C1 segment of cervical spinal cord (tissue), 14 donors: Measurements from ENCODE around the gene UFC1.

ENCODE experiments used
- DNase-seq, 14 donors: peaks; one replicate each; lab custom pipeline; 2025; lab: John Stamatoyannopoulos, UW

The UFC1 gene

GRCh38 chr1:161133220-161133740 lies 20.5 kb upstream of the UFC1 start:
- DNase-seq = peak in 2 of 14 donors; percentile 25 to 41

DNA sequence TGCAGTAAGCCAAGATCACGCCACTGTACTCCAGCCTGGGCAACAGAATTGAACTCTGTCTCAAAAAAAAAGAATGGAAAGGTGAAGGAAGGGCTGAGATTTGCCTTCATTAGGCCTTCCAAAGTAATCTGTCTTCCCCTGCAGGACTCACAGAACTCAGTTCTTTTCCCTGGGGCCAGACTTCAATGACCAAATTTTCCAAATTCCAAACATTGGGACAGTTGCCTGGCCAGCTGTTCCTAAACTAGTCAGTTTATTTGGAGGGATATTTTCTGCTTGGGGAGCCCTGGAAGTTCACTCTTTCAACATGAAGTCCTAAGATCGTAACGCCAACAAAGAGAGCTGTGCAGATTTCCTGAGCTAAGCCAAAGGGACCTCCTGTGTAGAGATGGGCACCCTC lies 15.9 kb upstream of the UFC1 start:
- DNase-seq = no peak

DNA sequence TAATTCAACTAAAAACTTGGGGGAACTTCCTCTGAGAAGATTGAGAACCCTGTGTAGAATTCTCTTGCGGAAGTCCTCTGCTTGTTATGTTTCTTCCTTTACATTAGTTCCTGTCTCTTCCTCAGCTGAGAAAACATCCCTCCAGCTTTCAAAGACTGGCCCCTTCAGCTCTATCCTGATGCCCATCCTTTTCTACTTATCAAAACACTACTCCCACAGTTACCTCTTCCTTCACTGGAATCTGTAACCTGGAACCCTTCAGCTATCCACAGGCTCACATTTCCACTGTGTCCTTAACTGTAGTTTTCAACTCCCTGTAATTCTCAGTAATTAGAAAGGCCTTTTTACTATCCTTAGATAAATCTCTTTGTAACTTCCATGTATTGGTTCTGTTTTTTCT lies 15.3 kb upstream of the UFC1 start:
- DNase-seq = no peak

DNA sequence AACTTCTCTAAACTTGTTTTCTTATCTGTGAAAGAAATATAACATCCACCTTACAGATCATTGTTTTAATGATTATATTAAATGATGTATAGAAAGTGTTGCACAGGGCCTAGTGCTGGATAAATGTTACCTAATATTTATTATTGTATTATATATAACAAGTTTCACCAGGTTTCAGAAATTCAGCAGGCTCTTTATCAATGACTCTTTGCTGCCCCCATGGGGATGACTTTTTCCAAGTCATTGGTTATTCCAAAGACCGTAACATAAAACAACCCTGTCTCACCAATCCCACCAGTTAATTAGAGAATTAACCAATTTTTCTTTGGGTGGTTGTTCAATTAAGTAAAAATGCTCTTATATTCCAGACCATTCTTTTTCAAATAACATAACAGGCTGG lies 14.0 kb upstream of the UFC1 start:
- no peak for DNase-seq

DNA sequence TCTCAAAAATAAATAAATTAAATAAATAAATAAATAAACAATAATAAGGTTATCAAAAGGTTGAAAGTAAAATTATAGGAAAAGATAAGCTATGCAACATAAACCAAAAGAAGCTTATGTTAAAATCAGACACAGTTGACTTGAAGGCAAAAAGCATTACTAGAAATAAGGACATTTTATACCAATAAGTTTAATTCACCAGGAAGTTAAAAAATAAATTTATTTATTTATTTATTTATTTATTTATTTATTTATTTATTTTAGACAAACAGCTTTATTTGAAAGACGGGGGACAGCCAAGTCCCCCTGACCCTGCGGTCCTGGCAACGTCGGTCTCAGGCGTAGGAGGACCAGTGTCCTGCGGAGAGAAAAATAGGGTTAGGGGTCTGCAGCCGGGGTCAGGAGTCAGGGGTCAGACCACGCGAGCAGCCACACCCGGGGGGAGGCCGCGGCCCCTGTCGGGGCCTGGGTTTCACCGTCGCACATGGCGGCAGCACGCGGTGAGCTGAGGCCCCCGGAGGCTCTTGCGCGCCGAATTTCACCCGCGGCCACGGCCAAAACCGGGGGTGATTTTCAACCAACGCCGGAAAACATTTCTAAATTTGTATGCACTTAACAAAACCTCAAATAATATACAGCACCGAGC lies 12.9 kb upstream of the UFC1 start:
- DNase-seq = no peak

GRCh38 chr1:161145832-161146231 lies 7.9 kb upstream of the UFC1 start:
- no peak for DNase-seq

GRCh38 chr1:161153176-161153575 lies 602 bp upstream of the UFC1 start:
- no peak for DNase-seq

DNA sequence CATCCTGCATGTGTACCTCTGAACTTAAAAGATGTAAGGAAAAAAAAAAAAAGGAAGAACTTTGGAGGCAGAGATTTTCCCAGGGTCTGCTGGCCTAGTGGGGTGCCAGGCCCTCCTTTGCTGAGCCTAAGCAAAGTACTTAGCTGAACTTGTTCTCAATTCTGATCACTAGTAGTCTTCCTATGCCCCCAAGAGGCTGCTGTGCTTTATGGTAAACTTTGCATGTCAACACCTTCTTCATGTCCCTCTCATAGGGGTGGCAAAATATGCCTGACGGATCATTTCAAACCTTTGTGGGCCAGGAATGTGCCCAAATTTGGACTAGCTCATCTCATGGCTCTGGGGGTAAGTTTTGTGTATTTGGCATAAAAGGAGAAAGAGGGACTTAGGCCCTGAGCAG lies 4.1 kb downstream of the UFC1 start:
- DNase-seq = no peak

GRCh38 chr1:161158316-161159010 lies 4.7 kb downstream of the UFC1 start:
- DNase-seq = no peak

GRCh38 chr1:161159087-161159912 lies 5.5 kb downstream of the UFC1 start, which contains the start of gene USP21:
USP21 (plus strand) TSS chr1:161159500; CDS start chr1:161160641, 1,141 bp downstream.
- peak; percentile 31 to 96 (median 90) for DNase-seq

- no peak for DNase-seq
These were observed 6.1 kb downstream of the UFC1 start for GRCh38 chr1:161159913-161160243.

DNA sequence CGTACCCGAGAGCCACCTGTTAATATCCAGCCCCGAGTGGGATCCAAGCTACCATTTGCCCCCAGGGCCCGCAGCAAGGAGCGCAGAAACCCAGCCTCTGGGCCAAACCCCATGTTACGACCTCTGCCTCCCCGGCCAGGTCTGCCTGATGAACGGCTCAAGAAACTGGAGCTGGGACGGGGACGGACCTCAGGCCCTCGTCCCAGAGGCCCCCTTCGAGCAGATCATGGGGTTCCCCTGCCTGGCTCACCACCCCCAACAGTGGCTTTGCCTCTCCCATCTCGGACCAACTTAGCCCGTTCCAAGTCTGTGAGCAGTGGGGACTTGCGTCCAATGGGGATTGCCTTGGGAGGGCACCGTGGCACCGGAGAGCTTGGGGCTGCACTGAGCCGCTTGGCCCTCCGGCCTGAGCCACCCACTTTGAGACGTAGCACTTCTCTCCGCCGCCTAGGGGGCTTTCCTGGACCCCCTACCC lies 6.9 kb downstream of the UFC1 start:
- DNase-seq = no peak

GRCh38 chr1:161161652-161162051 lies 7.9 kb downstream of the UFC1 start:
- DNase-seq = no peak

GRCh38 chr1:161162052-161162451 lies 8.3 kb downstream of the UFC1 start:
- no peak for DNase-seq

GRCh38 chr1:161162806-161163205 lies 9.0 kb downstream of the UFC1 start:
- DNase-seq = no peak

GRCh38 chr1:161163793-161164192 lies 10.0 kb downstream of the UFC1 start:
- no peak for DNase-seq

DNA sequence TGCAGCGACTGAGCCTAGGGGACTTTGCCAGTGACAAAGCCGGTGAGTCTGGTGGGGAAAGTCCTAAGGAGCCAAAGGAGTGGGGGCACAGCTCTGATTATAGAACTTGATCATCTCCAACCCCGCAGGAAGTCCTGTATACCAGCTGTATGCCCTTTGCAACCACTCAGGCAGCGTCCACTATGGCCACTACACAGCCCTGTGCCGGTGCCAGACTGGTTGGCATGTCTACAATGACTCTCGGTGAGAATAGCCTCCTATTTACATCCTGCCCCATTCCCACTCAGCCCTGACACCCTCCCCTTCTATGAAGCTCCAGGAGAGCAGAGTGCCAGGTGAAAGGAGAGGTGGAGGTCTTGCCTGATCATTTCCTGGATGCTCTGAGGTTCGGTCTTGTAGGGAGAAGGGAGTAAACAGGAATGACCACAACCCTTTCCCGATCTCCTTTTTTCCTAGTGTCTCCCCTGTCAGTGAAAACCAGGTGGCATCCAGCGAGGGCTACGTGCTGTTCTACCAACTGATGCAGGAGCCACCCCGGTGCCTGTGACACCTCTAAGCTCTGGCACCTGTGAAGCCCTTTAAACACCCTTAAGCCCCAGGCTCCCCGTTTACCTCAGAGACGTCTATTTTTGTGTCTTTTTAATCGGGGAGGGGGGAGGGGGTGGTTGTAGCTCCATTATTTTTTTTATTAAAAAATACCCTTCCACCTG lies 11.3 kb downstream of the UFC1 start:
- peak in 1 of 14 donors; percentile 18 for DNase-seq

GRCh38 chr1:161165742-161166668 lies 12.2 kb downstream of the UFC1 start, which contains the start of gene PPOX:
PPOX (plus strand) TSS chr1:161166426; CDS start chr1:161166848, 422 bp downstream.
- DNase-seq = peak; percentile 85 to 98 (median 96)

GRCh38 chr1:161166669-161167548 lies 13.1 kb downstream of the UFC1 start:
- DNase-seq = peak in 2 of 14 donors; percentile 23 to 44
